ENCODE measurements around the gene SERINC1. TPM values are rescaled to one million over a fixed set of nuclear protein-coding genes. Genes with fewer than 3 reads are reported as not detected.

The SERINC1 gene
- total and polyA plus RNA-seq, 8 donors: 30.1 to 328 (median 61.5) TPM

- no peak overlapping the region for H3K27ac ChIP-seq
- no peak overlapping the region for H3K4me3 ChIP-seq
- no peak for DNase-seq
- intact Hi-C loops (cut with DNase I; ENCODE audit: low total_unique reads): no loop called here
- no peaks in the 10 kb centered on the region for H3K9me3 ChIP-seq
- 57 to 67% (median 63%) methylated on average over 1 of the region's 1 CpG for WGBS, 5 donors
- TF ChIP-seq CTCF (IDR thresholded peaks at IDR 0.05) (no peak), EP300 (IDR thresholded peaks at IDR 0.05) (no peak), POLR2AphosphoS5 (IDR thresholded peaks at IDR 0.05) (no peak), POLR2A (IDR thresholded peaks at IDR 0.05) (no peak)
- peaks cover 0 to 36% (median 13%) of the 10 kb centered on the region in 4 donors for H3K4me1 ChIP-seq
- H3K36me3 ChIP-seq: peaks cover 45 to 99% (median 91%) of the 10 kb centered on the region in 4 donors
- H3K27me3 ChIP-seq: no peaks in the 10 kb centered on the region
These were observed 19.1 kb downstream of the SERINC1 start for GRCh38 chr6:122452509-122452908.

DNA sequence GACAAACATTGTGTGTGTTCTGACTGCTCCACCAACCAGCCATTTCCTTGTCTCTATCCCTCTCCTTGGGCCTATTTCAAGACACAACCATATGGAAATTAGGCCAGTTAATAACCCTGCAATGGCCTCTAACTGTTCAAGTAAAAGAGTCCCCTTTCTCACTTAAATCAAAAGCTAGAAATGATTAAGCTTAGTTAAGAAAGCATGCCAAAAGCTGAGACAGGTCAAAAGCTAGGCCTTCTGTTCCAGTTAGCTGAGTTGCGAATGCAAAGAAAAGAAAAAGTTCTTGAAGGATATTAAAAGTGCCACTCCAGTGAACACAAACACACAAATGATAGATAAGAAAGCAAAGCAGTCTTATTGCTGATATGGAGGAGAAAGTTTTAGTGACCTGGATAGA, 22.5 kb downstream of the SERINC1 start:
- WGBS, 5 donors: 34 to 70% (median 53%) methylated on average over 1 of the region's 1 CpG
- Histone ChIP-seq H3K9me3 (no peaks in the 10 kb centered on the region), H3K36me3 (peaks cover 51 to 100% (median 92%) of the 10 kb centered on the region in 4 donors), H3K27me3 (no peaks in the 10 kb centered on the region), H3K27ac (peak overlapping the region in 1 of 5 donors; percentile 31), H3K4me3 (no peak overlapping the region), H3K4me1 (peaks cover 0 to 23% (median 0%) of the 10 kb centered on the region in 4 donors)
- no peak for DNase-seq
- intact Hi-C loops (cut with DNase I; ENCODE audit: low total_unique reads): no loop called here
- TF ChIP-seq EP300 (IDR thresholded peaks at IDR 0.05) (no peak), POLR2A (IDR thresholded peaks at IDR 0.05) (no peak), POLR2AphosphoS5 (IDR thresholded peaks at IDR 0.05) (no peak), CTCF (IDR thresholded peaks at IDR 0.05) (no peak)

GRCh38 chr6:122445274-122445673, 26.3 kb downstream of the SERINC1 start:
- 95 to 100% (median 98%) methylated on average over 1 of the region's 1 CpG for WGBS, 5 donors
- Histone ChIP-seq H3K4me1 (peaks cover 0 to 16% (median 0%) of the 10 kb centered on the region in 4 donors), H3K4me3 (no peak overlapping the region), H3K27me3 (no peaks in the 10 kb centered on the region), H3K9me3 (no peaks in the 10 kb centered on the region), H3K36me3 (peaks cover 29 to 100% (median 90%) of the 10 kb centered on the region in 4 donors), H3K27ac (no peak overlapping the region)
- intact Hi-C loops (cut with DNase I; ENCODE audit: low total_unique reads): no loop called here
- TF ChIP-seq POLR2AphosphoS5 (IDR thresholded peaks at IDR 0.05) (no peak), POLR2A (IDR thresholded peaks at IDR 0.05) (no peak)
- DNase-seq: no peak

- Histone ChIP-seq H3K4me1 (no peaks in the 10 kb centered on the region), H3K4me3 (no peak overlapping the region), H3K36me3 (peaks cover 22 to 91% (median 84%) of the 10 kb centered on the region in 4 donors), H3K27ac (no peak overlapping the region), H3K27me3 (no peaks in the 10 kb centered on the region), H3K9me3 (peaks cover 0 to 9% (median 4%) of the 10 kb centered on the region in 4 donors)
- 96 to 100% (median 100%) methylated on average over 1 of the region's 1 CpG for WGBS, 5 donors
- intact Hi-C loops (cut with DNase I; ENCODE audit: low total_unique reads): no loop called here
- TF ChIP-seq POLR2A (IDR thresholded peaks at IDR 0.05) (no peak), EP300 (IDR thresholded peaks at IDR 0.05) (no peak), POLR2AphosphoS5 (IDR thresholded peaks at IDR 0.05) (no peak), CTCF (IDR thresholded peaks at IDR 0.05) (no peak)
- DNase-seq: no peak
These were observed 32.6 kb downstream of the SERINC1 start for GRCh38 chr6:122438975-122439374.

- Histone ChIP-seq H3K27me3 (no peaks in the 10 kb centered on the region), H3K4me3 (no peak overlapping the region), H3K9me3 (no peaks in the 10 kb centered on the region), H3K4me1 (no peaks in the 10 kb centered on the region), H3K27ac (no peak overlapping the region), H3K36me3 (peaks cover 12 to 71% (median 67%) of the 10 kb centered on the region in 4 donors)
- intact Hi-C loops (cut with DNase I; ENCODE audit: low total_unique reads): no loop called here
- TF ChIP-seq CTCF (IDR thresholded peaks at IDR 0.05) (no peak), POLR2AphosphoS5 (IDR thresholded peaks at IDR 0.05) (no peak), EP300 (IDR thresholded peaks at IDR 0.05) (no peak), POLR2A (IDR thresholded peaks at IDR 0.05) (no peak)
- DNase-seq: no peak
- 87 to 92% (median 88%) methylated on average over 3 of the region's 3 CpGs for WGBS, 5 donors
These were observed 38.8 kb downstream of the SERINC1 start for GRCh38 chr6:122432816-122433215.
